ENCODE data around the gene BABAM2.

Gene BABAM2

DNA sequence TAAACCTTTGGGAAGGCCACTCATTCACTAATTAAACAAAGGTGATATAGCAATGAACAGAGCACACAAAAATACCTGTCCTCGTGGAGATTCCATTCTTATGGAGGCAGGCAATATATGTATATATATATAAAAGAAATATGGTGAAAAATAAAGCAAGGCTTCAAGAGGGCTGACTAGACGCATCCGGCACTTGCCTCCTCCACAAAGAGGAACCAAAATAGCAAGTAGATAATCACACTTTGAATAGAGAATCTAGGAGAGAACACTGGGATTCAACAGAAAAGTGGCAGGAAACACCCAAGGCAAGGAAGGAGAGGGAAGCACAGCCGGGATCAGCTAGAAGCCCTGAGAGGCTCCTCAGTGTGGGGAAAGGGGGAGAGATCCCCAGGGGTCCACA is 283.7 kb downstream of the BABAM2 start (continued):
- no peak for TF ChIP-seq ZNF2 (tag by site-specific recombination; IDR thresholded peaks at IDR 0.05)
- TF ChIP-seq, protein P1, sequence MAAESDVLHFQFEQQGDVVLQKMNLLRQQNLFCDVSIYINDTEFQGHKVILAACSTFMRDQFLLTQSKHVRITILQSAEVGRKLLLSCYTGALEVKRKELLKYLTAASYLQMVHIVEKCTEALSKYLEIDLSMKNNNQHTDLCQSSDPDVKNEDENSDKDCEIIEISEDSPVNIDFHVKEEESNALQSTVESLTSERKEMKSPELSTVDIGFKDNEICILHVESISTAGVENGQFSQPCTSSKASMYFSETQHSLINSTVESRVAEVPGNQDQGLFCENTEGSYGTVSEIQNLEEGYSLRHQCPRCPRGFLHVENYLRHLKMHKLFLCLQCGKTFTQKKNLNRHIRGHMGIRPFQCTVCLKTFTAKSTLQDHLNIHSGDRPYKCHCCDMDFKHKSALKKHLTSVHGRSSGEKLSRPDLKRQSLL (tag by site-specific recombination; IDR thresholded peaks at IDR 0.05) = no peak
- TF ChIP-seq ZNF571 (tag by site-specific recombination; IDR thresholded peaks at IDR 0.05) = no peak
- TF ChIP-seq ZNF335 (tag by site-specific recombination; conservative IDR thresholded peaks at IDR 0.05) = no peak
- no peak for TF ChIP-seq ZNF544 (tag by site-specific recombination; IDR thresholded peaks at IDR 0.05)
- TF ChIP-seq ZNF623 (tag by site-specific recombination; IDR thresholded peaks at IDR 0.05) = no peak
- no peak for TF ChIP-seq ZNF624 (tag by site-specific recombination; IDR thresholded peaks at IDR 0.05)
- TF ChIP-seq, protein P2, sequence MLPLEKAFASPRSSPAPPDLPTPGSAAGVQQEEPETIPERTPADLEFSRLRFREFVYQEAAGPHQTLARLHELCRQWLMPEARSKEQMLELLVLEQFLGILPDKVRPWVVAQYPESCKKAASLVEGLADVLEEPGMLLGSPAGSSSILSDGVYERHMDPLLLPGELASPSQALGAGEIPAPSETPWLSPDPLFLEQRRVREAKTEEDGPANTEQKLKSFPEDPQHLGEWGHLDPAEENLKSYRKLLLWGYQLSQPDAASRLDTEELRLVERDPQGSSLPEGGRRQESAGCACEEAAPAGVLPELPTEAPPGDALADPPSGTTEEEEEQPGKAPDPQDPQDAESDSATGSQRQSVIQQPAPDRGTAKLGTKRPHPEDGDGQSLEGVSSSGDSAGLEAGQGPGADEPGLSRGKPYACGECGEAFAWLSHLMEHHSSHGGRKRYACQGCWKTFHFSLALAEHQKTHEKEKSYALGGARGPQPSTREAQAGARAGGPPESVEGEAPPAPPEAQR (tag by site-specific recombination; IDR thresholded peaks at IDR 0.05) = no peak
- no peak for TF ChIP-seq ZNF785 (tag by site-specific recombination; IDR thresholded peaks at IDR 0.05)
- no peak for TF ChIP-seq ZNF248 (tag by site-specific recombination; IDR thresholded peaks at IDR 0.05)

DNA sequence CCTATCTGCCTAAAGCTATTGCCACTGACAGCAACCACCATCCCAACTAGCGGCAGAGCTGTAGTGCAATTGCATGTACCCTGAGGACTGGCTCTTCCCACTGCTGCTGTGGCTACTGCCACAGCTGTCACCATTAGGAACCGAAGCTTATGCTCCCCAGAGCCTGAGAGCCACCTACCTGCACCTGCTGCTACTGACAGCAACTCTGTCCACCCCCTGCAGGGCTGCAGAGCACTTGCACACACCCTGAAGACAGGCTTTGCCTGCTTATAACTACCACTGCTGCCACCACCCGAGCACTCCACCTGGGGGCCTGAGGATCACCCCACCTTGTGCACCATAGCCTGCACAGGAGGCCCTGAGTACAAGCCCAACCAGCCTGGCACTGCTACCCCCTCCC is 284.5 kb downstream of the BABAM2 start:
- Histone ChIP-seq H3K4me3 (ENCODE audit: low read depth, low read length) (no peak overlapping the region), H3K4me1 (ENCODE audit: control insufficient read depth, insufficient read depth, low read length) (no peaks in the 10 kb centered on the region), H3K36me3 (ENCODE audit: control insufficient read depth in 2 of 2, insufficient read depth in 1 of 2, low read length in 2 of 2) (no peaks in the 10 kb centered on the region), H3K27ac (ENCODE audit: extremely low read depth, low read depth, low read length) (no peak overlapping the region), H3K9me3 (ENCODE audit: control insufficient read depth, insufficient read depth, low read depth, low read length) (no peaks in the 10 kb centered on the region)
- ChIA-PET POLR2A (no interaction called here), CTCF (no interaction called here)
- TF ChIP-seq ZNF621 (tag by site-specific recombination; IDR thresholded peaks at IDR 0.05) (no peak), MYNN (tag by site-specific recombination; IDR thresholded peaks at IDR 0.05; ENCODE audit: borderline replicate concordance) (no peak), ZNF843 (tag by site-specific recombination; IDR thresholded peaks at IDR 0.05) (no peak), ZNF560 (tag by site-specific recombination; IDR thresholded peaks at IDR 0.05; ENCODE audit: borderline replicate concordance) (no peak)
- TF ChIP-seq, protein P3, sequence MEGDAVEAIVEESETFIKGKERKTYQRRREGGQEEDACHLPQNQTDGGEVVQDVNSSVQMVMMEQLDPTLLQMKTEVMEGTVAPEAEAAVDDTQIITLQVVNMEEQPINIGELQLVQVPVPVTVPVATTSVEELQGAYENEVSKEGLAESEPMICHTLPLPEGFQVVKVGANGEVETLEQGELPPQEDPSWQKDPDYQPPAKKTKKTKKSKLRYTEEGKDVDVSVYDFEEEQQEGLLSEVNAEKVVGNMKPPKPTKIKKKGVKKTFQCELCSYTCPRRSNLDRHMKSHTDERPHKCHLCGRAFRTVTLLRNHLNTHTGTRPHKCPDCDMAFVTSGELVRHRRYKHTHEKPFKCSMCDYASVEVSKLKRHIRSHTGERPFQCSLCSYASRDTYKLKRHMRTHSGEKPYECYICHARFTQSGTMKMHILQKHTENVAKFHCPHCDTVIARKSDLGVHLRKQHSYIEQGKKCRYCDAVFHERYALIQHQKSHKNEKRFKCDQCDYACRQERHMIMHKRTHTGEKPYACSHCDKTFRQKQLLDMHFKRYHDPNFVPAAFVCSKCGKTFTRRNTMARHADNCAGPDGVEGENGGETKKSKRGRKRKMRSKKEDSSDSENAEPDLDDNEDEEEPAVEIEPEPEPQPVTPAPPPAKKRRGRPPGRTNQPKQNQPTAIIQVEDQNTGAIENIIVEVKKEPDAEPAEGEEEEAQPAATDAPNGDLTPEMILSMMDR (tag by site-specific recombination; IDR thresholded peaks at IDR 0.05) = 0 out of 2 replicates have a peak, but pooled peaks have one; percentile 33
- TF ChIP-seq, protein P4, sequence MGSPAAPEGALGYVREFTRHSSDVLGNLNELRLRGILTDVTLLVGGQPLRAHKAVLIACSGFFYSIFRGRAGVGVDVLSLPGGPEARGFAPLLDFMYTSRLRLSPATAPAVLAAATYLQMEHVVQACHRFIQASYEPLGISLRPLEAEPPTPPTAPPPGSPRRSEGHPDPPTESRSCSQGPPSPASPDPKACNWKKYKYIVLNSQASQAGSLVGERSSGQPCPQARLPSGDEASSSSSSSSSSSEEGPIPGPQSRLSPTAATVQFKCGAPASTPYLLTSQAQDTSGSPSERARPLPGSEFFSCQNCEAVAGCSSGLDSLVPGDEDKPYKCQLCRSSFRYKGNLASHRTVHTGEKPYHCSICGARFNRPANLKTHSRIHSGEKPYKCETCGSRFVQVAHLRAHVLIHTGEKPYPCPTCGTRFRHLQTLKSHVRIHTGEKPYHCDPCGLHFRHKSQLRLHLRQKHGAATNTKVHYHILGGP (tag by site-specific recombination; IDR thresholded peaks at IDR 0.05) = no peak

DNA sequence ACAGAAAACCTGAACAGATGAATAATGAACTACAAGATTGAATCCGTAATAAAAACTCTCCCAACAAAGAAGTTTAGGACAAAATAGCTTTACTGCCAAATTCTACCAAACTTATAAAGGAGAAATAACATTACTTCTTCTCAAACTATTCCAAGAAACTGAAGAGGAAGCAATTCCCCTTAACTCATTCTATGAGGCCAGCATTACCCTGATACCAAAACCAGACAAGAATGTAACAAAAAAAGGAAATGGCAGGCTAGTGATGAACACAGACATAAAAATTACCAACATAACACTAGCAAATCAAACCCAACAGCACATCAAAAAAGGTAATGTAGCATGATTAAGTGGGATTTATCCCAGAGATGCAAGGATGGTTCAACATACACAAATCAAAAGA is 288.4 kb downstream of the BABAM2 start:
- Histone ChIP-seq H3K36me3 (ENCODE audit: control insufficient read depth in 2 of 2, insufficient read depth in 1 of 2, low read length in 2 of 2) (no peaks in the 10 kb centered on the region), H3K27ac (ENCODE audit: extremely low read depth, low read depth, low read length) (no peak overlapping the region), H3K4me1 (ENCODE audit: control insufficient read depth, insufficient read depth, low read length) (no peaks in the 10 kb centered on the region), H3K9me3 (ENCODE audit: control insufficient read depth, insufficient read depth, low read depth, low read length) (no peaks in the 10 kb centered on the region), H3K4me3 (ENCODE audit: low read depth, low read length) (no peak overlapping the region)
- ChIA-PET CTCF (no interaction called here), POLR2A (no interaction called here)
- TF ChIP-seq ZBTB20 (tag by site-specific recombination; IDR thresholded peaks at IDR 0.05) (no peak), ZNF214 (tag by site-specific recombination; IDR thresholded peaks at IDR 0.05; ENCODE audit: borderline replicate concordance) (no peak), ZNF555 (tag by site-specific recombination; conservative IDR thresholded peaks at IDR 0.05) (no peak), SETDB1 (IDR thresholded peaks at IDR 0.05; ENCODE audit: insufficient read length, low read length) (no peak), ZFHX2 (tag by site-specific recombination; conservative IDR thresholded peaks at IDR 0.05) (no peak), YY1 (tag by site-specific recombination; IDR thresholded peaks at IDR 0.05) (no peak), ZNF558 (tag by site-specific recombination; IDR thresholded peaks at IDR 0.05) (no peak), ZNF48 (tag by site-specific recombination; IDR thresholded peaks at IDR 0.05) (no peak), ZNF175 (tag by site-specific recombination; IDR thresholded peaks at IDR 0.05) (no peak)
- TF ChIP-seq, protein P5, sequence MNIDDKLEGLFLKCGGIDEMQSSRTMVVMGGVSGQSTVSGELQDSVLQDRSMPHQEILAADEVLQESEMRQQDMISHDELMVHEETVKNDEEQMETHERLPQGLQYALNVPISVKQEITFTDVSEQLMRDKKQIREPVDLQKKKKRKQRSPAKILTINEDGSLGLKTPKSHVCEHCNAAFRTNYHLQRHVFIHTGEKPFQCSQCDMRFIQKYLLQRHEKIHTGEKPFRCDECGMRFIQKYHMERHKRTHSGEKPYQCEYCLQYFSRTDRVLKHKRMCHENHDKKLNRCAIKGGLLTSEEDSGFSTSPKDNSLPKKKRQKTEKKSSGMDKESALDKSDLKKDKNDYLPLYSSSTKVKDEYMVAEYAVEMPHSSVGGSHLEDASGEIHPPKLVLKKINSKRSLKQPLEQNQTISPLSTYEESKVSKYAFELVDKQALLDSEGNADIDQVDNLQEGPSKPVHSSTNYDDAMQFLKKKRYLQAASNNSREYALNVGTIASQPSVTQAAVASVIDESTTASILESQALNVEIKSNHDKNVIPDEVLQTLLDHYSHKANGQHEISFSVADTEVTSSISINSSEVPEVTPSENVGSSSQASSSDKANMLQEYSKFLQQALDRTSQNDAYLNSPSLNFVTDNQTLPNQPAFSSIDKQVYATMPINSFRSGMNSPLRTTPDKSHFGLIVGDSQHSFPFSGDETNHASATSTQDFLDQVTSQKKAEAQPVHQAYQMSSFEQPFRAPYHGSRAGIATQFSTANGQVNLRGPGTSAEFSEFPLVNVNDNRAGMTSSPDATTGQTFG (tag by site-specific recombination; IDR thresholded peaks at IDR 0.05; ENCODE audit: borderline replicate concordance) = no peak
- TF ChIP-seq, protein P6, sequence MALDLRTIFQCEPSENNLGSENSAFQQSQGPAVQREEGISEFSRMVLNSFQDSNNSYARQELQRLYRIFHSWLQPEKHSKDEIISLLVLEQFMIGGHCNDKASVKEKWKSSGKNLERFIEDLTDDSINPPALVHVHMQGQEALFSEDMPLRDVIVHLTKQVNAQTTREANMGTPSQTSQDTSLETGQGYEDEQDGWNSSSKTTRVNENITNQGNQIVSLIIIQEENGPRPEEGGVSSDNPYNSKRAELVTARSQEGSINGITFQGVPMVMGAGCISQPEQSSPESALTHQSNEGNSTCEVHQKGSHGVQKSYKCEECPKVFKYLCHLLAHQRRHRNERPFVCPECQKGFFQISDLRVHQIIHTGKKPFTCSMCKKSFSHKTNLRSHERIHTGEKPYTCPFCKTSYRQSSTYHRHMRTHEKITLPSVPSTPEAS (tag by site-specific recombination; IDR thresholded peaks at IDR 0.05) = no peak
